COR-L47 (cell line): Measurements from ENCODE around the gene YPEL2.

Experiments
- DNase-seq: peaks from one replicate; lab custom pipeline; 2025; lab: John Stamatoyannopoulos, UW

The YPEL2 gene

DNA sequence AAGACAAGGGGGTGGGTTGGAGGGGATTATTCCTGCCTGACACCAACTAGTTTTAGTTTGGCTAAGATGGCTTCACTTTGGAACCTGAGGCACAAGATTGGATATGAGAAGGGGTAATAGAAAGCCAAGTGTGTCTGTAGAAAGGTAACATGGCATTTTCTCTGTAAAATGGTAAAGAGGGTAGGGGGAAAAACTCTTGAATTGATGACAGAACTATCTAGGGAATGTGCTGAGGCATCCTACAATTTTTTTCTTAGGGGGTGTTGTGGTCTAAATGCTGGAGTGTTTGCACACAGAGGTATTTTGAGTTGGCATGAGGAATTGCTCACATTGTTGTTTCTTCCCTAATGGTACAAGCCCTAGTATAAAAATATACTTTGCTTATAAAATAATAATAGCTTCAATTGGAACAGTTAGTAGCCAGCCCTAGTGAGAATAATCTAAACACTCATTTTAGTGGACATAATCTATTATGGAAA lies 25.8 kb downstream of the YPEL2 start:
- no peak for DNase-seq

DNA sequence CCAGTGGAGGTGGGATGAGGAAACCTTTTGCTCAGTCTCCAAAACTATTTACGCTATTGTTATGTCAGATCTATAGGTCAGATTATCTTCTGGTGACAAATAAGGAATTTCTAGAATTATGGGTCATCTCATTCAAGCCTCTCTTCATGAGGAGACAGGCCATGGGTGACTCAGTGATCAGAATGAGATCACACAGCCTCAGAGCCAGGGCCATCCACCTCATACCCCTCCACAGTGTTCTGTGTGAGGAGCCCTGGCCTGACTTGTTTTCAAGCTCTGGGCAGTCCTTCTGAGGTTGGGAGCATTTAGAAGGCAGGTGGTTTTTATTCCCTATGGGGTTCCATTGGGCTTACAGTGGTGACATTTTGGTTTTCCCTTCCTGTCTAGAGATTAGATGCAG lies 26.5 kb downstream of the YPEL2 start:
- no peak for DNase-seq

DNA sequence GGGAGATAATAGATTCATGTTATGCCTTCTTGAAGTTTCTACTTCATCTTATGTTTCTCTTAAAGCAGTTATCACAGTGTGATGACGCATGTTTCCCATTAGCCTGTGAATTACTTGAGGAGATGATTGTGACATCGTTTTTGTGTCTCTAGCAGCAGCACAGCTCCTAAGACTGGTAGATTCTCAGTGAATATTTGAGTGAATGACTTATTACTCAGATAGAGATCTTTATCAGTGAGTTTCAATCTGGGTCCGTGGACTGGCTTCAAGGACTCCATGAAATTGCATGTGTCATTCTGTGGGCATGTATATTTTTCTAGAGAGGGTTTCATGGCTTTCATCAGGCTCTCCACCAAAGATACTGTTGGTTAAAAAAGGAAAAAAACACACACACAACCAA lies 29.9 kb downstream of the YPEL2 start:
- DNase-seq, result no peak

GRCh38 chr17:59361916-59362810 lies 30.7 kb downstream of the YPEL2 start:
- DNase-seq, result no peak

DNA sequence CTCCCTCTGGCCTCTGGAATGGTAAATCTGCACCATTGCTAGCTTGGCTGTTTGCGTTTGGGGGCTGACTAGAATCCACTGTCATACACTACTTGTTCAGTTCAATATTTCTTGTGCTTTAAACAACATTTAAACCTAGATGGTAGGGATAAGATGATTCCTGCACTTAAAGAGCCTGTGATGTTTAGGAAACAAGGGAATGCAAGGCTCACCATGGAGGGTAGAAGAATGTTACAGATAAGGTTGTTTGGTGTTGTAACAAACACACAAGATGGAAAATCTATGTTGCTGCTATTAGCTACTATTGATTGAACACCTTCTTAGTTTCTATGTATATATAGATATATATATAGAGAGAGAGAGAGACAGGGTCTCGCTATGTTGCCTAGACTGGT lies 31.4 kb downstream of the YPEL2 start:
- DNase-seq, result no peak

- peak; percentile 21 for DNase-seq
These were observed 34.0 kb downstream of the YPEL2 start for GRCh38 chr17:59365383-59365981.

GRCh38 chr17:59366040-59366757 lies 34.7 kb downstream of the YPEL2 start:
- no peak for DNase-seq

GRCh38 chr17:59366773-59367656 lies 35.6 kb downstream of the YPEL2 start:
- peak; percentile 66 for DNase-seq

DNA sequence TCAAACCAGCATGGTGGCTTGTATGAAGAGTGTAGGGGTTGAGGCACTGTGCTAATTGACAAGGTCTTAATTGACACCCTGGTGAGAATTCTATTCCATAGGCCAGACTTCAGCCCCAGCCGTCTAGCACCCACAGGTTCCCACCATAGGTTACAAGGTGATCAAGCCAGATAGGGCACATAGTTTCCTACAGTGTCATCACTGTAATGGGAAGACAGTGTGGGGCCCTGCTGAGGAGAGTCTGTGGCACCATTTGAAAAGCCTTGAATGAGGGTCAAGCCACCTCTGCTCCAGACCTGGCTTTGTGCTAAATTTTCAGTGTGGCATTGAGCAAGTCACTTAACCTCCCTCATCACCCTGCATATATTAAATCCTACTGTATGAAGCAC lies 36.2 kb downstream of the YPEL2 start:
- no peak for DNase-seq

- no peak for DNase-seq
These were observed 36.9 kb downstream of the YPEL2 start for GRCh38 chr17:59368218-59368857.

- DNase-seq, result no peak
These were observed 37.8 kb downstream of the YPEL2 start for GRCh38 chr17:59369031-59369975.

GRCh38 chr17:59370593-59371299 lies 39.3 kb downstream of the YPEL2 start:
- DNase-seq, result no peak

- DNase-seq, result no peak
These were observed 40.1 kb downstream of the YPEL2 start for GRCh38 chr17:59371416-59372100.

GRCh38 chr17:59372138-59372751 lies 40.8 kb downstream of the YPEL2 start:
- no peak for DNase-seq

GRCh38 chr17:59373882-59374495 lies 42.5 kb downstream of the YPEL2 start:
- no peak for DNase-seq

GRCh38 chr17:59374612-59375011 lies 43.2 kb downstream of the YPEL2 start:
- DNase-seq, result no peak

DNA sequence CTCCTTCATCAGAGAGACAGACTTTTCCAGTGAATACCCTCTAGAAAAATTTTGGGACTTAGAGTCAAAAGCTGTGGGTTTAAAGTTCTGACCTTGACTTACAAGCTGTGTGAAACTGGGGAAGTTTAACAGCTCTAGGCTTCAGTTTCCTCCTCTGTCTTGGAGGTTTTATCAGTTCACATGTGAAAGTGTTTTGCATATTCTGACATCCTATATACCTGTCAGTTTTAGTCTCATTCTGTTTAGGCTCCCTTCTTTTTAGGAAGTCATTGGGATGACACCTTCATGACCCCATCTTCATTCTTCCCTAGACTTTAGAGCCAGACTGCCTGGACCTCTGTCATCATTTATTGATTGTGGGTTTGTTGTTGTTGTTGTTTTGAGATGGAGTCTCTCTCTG lies 44.4 kb downstream of the YPEL2 start:
- DNase-seq, result no peak

GRCh38 chr17:59376506-59376905 lies 45.1 kb downstream of the YPEL2 start:
- no peak for DNase-seq
